HG03175 (cell line): ENCODE measurements around the gene HES4.

Experiments
- ATAC-seq: cut with Tn5 transposase; IDR thresholded peaks from one replicate; pipeline ENCODE4 v1.9.1; 2021; ENCODE audit warnings: mild to moderate bottlenecking, moderate library complexity; ENCODE audit not compliant: unreplicated experiment

The HES4 gene

GRCh38 chr1:969260-969855, 30.5 kb downstream of the HES4 start:
- ATAC-seq, result no peak

GRCh38 chr1:967466-968343, 32.2 kb downstream of the HES4 start:
- ATAC-seq, result no peak

- peak; percentile 57 for ATAC-seq
Measured at GRCh38 chr1:966704-967300, 33.1 kb downstream of the HES4 start.

- ATAC-seq, result peak; percentile 26
Measured at GRCh38 chr1:966135-966703, 33.7 kb downstream of the HES4 start, which contains the start of gene PLEKHN1. PLEKHN1 (plus strand) TSS chr1:966482; CDS start chr1:966532, 50 bp downstream.

- no peak for ATAC-seq
Measured at GRCh38 chr1:965526-966134, 34.3 kb downstream of the HES4 start.

DNA sequence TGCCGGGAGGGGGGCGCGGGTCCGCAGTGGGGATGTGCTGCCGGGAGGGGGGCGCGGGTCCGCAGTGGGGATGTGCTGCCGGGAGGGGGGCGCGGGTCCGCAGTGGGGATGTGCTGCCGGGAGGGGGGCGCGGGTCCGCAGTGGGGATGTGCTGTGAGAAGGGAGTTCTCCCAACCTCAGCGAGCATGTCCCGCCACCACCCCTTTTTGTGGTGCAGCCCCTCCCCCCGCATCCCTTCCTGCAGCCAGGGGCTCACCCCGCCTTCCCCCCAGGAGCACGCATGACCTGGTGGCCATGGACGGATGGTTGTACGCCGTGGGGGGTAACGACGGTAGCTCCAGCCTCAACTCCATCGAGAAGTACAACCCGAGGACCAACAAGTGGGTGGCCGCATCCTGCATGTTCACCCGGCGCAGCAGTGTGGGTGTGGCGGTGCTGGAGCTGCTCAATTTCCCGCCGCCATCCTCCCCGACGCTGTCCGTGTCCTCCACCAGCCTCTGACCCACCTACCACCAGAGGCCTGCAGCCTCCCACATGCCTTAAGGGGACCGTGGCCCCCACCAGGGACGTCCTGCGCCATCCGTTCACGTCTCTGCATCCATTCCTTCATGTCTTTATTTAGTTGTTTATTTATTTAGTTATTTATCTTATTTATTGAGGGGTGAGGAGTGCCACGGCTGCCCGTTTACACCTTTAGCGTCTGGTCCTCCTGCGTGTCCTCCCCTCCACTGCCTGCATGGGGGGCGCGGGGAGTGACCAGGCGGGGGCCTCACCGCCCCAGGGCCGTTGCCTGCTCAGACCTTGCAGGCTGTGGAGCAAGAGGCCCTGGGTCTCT, 35.0 kb downstream of the HES4 start:
- no peak for ATAC-seq

DNA sequence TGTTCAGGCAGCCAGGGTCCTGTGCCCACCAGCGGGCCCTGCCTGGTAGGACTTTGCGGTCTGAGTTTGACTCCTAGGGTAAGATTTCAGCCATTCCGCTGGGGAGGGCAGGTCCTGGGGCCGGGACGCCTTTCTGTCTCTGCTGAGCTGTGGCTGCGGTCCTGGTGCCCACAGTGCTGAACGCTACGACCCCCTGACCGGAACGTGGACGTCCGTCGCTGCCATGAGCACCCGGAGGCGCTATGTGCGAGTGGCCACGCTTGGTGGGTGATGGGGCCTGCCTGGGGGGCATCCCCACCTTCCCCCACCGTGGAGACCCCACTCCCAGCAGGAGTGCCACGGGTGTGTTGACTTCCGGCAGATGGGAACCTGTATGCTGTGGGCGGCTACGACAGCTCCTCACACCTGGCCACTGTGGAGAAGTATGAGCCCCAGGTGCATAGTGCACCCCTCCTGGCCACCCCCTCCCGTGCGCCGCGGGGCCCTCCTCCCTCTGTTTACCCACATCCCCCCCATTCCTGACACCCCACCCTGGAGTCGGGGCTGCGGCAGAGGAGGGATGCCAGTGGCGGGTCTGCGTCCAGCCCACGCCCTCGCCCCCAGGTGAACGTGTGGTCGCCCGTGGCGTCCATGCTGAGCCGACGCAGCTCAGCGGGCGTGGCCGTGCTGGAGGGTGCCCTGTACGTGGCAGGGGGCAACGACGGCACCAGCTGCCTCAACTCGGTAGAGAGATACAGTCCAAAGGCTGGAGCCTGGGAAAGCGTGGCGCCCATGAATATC, 36.0 kb downstream of the HES4 start:
- no peak for ATAC-seq

- no peak for ATAC-seq
Measured at GRCh38 chr1:963301-963651, 36.6 kb downstream of the HES4 start.

DNA sequence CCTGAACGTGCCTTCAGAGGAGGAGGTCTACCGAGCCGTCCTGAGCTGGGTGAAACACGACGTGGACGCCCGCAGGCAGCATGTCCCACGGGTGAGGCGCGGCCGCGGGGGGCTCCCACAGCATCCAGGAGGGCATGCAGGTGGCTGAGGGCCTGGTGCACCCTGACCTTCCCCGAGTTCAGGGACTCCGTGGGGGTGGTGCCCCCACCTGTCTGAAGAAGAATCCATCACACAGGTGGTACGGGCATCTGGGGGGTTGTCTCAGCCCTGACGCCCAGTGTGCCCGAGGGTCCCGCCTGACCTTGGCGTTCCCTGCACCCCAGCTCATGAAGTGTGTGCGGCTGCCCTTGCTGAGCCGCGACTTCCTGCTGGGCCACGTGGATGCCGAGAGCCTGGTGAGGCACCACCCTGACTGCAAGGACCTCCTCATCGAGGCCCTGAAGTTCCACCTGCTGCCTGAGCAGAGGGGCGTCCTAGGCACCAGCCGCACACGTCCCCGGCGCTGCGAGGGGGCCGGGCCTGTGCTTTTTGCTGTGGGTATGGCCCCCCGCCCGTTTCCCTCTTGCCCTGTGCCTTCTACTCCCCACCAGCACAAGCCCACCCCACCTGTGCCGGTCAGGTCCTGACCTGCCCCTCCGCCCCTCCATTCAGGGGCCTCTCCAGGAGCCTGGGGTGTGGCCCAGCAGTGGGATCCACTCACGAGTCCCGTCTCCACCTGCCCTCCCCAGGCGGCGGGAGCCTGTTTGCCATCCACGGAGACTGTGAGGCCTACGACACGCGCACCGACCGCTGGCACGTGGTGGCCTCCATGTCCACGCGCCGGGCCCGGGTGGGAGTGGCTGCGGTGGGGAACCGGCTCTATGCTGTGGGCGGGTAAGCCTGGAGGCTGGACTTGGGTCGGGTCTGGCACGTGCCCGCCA, 37.3 kb downstream of the HES4 start:
- ATAC-seq, result no peak

DNA sequence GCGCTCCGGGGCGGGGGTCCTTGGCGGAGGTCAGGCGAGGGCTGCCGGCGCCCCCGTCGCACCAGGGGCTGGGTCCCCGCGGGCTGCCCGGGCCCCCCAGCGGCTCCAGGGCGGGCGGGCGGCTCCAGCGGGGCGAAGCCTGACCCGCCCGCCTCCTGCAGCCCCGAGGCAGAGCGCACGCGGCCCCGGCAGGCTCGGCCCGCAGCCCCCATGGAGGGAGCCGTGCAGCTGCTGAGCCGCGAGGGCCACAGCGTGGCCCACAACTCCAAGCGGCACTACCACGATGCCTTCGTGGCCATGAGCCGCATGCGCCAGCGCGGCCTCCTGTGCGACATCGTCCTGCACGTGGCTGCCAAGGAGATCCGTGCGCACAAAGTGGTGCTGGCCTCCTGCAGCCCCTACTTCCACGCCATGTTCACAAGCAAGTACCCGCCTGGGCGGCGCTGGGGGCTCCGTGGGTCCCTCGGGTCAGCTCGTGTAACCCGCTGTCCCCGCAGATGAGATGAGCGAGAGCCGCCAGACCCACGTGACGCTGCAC, 38.7 kb downstream of the HES4 start:
- no peak for ATAC-seq

- ATAC-seq, result no peak
Measured at GRCh38 chr1:960363-961131, 39.4 kb downstream of the HES4 start, which contains the start of gene KLHL17. KLHL17 (plus strand) TSS chr1:960584; CDS start chr1:960694, 110 bp downstream.

DNA sequence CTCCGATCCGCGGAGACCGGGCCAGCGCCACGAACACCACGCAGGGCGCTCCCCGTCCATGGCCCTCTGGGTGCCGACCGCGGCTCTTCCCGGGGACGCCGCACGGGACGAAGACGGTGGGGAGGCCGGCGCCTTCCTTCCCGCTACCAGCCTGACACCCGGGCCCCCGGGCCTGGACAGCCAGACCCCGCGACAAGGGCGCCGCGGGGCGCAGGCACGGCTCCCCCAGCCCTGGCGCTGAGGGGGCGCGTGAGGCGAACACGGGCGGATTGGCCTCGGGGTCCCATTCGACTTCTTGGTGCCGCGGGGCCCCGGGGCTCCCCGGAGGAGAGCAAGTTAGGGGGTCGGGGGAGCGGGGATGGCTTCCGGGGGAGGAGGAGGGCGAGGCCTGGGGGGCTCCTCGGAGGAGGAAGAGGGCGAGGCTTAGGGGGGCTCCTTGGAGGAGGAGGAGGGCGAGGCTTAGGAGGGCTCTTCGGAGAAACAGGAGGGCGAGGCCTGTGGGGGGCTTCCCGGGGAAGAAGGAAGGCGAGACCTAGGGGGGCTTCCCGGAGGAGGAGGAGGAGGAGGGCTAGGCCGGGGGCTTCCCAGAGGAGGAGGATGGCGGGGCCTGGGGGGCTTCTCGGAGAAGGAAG, 40.0 kb downstream of the HES4 start:
- ATAC-seq, result no peak

DNA sequence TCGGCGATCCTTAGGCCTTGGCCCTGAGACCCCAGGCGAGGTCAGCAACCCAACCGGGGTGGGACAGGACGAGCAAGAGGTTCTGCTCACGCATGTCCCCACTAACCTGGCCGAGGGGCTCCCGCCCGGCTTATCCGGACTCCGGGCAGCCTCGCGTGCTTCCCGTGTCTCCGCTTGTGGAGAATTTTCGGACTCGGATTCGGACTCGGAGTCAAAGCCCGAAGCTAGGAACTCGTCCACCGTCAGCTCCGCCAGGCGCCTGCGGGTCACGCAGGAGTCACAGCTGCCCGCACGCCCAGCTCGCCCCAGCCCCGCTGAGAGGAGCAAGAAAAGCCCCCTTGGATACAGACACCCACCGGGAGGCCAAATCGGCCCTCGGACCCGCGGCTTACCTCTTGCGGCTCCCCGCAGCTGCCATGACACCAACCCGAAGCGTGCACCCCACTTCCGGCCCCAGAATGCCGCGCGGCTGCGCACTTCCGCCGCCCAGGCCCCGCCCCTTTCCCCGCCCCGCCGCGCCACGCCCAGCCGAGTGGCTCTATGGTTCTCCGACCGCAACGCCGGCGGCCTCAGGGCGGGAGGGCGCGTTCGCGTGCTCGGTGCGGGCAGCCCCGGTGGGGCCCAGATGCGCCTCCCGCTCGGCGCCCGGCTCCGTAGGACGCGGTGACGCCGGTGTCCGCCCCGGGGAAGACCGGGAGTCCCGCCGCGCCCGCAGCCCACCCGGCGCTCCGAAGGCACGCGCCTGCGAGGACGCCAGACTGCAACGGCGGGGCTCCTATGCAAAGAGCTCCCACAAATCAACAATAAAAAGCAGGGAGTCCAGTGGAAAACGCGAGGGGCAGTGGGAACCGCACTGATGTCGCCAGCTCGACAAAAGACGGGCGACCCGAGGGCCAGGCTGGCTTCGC, 40.8 kb downstream of the HES4 start, which contains the start of gene NOC2L:
NOC2L (minus strand) TSS at position 434 of the 908 bp plus-strand sequence; CDS start at position 418, 16 bp downstream.
- peak; percentile 78 for ATAC-seq

GRCh38 chr1:956636-957035, 43.3 kb downstream of the HES4 start:
- ATAC-seq, result no peak

- no peak for ATAC-seq
Measured at GRCh38 chr1:955474-955873, 44.4 kb downstream of the HES4 start.

DNA sequence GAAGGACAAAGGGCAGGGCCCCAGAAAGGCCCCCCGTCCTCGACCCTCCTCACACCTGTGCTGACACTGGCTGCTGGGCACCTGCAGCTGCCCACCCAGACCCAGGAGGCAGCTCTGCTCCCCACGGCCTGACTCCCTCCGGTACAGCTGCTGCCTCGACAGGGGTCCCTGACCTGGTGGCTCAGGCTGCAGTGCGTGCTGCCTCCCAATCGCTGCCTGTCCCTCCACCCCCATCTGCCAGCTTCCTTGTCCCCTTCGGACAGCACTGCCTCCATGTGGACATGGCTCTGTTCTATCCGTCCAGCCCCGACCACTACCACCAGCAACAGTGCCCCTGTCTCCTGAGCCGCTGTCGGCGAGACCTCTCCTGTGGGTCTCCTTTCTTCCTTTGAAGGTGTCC, 45.0 kb downstream of the HES4 start:
- no peak for ATAC-seq
